Brain microvascular endothelial cell (primary cell): ENCODE results near the gene DMRTB1.

Experiments used
- DNase-seq: peaks from one replicate; pipeline ENCODE4 v3.0.0-alpha.2; 2020
- H3K27ac ChIP-seq: fragments of 250-450 bp; sonication (Bioruptor Pico); 2 replicates; pipeline ENCODE4 v1.5.1; 2020; ENCODE audit warnings: mild to moderate bottlenecking, moderate library complexity
- H3K27me3 ChIP-seq: fragments of 250-450 bp; sonication (Bioruptor Pico); replicated peaks from 2 replicates; pipeline ENCODE4 v1.5.1; 2020; ENCODE audit warnings: mild to moderate bottlenecking
- H3K36me3 ChIP-seq: fragments of 250-450 bp; sonication (Bioruptor Pico); replicated peaks from 2 replicates; pipeline ENCODE4 v1.5.1; 2020; ENCODE audit warnings: mild to moderate bottlenecking
- H3K4me3 ChIP-seq: 2 replicates; pipeline ENCODE4 v1.5.1; 2011; ENCODE audit warnings: low read depth, mild to moderate bottlenecking, control low read depth, low read length, moderate library complexity
- in situ Hi-C: cut with HindIII; loops from 2 replicates; pipeline ENCODE4 v1.10.0; 2017; ENCODE audit warnings: low sequenced_read_pairs, low pct_ligation_motif_present
- TF ChIP-seq, protein P1 (sequence below): IDR thresholded peaks from 2 replicates; pipeline ENCODE4 v1.5.1; 2011; ENCODE audit warnings: low read depth, mild to moderate bottlenecking, moderate library complexity, low read length, control low read depth, inconsistent platforms; ENCODE audit errors: missing control alignments

DMRTB1 gene

DNA sequence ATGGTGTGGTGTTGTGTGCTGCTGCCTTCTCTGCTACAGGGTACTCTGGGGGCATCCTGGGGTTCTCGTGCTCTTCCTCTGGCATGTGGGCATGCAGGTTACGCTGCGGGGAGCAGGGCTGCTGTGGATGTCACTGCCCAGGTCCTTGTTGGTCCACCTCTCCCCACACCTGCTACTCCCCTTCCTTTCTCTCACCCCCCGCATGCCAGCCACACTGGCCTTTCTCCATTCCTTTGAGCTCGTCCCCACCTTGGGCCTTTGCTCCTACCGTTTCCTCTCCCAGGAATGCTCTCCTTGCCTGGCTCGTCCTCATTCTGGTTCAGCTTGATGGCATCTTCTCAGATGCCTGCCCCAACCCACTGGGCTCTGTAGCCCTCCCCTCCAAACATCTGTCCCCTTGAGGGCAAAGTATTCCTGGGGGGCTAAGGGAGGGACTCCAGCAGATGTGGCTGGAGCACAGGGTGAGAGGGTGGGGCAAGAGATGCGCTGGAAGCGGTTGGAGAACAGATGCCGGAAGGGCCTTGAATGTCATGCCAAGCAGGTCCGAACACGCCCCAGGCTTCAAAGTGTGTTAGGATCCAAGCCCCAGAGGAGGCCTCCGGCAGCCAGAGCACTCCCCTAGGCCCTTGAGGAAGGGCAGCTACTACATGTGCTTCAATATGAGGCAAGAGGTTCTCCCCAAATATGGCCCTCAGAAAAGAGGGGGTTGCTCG, 23.4 kb downstream of the DMRTB1 start:
- Histone ChIP-seq H3K36me3 (no peaks in the 10 kb centered on the region), H3K27me3 (peaks cover 17% of the 10 kb centered on the region), H3K4me3 (no peak overlapping the region), H3K27ac (no peak overlapping the region)
- TF ChIP-seq, protein P1, sequence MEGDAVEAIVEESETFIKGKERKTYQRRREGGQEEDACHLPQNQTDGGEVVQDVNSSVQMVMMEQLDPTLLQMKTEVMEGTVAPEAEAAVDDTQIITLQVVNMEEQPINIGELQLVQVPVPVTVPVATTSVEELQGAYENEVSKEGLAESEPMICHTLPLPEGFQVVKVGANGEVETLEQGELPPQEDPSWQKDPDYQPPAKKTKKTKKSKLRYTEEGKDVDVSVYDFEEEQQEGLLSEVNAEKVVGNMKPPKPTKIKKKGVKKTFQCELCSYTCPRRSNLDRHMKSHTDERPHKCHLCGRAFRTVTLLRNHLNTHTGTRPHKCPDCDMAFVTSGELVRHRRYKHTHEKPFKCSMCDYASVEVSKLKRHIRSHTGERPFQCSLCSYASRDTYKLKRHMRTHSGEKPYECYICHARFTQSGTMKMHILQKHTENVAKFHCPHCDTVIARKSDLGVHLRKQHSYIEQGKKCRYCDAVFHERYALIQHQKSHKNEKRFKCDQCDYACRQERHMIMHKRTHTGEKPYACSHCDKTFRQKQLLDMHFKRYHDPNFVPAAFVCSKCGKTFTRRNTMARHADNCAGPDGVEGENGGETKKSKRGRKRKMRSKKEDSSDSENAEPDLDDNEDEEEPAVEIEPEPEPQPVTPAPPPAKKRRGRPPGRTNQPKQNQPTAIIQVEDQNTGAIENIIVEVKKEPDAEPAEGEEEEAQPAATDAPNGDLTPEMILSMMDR = no peak
- in situ Hi-C loops = loop anchor here (10.0 kb wide), 1 partner anchor 252 kb away; the partner anchor contains the start of gene GLIS1
- DNase-seq = no peak

DNA sequence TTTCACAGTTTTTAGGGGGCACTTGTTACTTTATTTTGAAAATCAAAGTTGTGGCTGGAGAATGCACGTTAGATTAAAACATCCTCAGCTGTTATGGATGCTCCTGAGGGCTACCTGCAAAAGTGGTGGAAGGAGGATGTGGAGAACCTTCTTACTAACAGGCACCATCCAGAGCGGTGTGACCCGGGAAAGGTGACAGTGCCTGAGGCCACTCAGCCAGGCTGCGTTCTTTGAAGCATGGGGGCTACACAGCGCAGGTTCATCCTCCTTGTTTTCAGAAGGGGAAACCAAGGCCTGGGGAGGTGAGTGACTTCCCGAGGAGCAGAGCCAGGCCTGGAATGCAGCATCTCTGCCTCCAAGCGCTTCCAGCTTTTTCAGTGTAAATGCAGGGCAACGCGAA, 24.0 kb downstream of the DMRTB1 start:
- no peak overlapping the region for H3K4me3 ChIP-seq
- in situ Hi-C loops = loop anchor here (10.0 kb wide), 1 partner anchor 252 kb away; the partner anchor contains the start of gene GLIS1
- no peak for DNase-seq
- no peaks in the 10 kb centered on the region for H3K36me3 ChIP-seq
- H3K27ac ChIP-seq = no peak overlapping the region
- TF ChIP-seq, protein P1 = no peak
- H3K27me3 ChIP-seq = peaks cover 19% of the 10 kb centered on the region

DNA sequence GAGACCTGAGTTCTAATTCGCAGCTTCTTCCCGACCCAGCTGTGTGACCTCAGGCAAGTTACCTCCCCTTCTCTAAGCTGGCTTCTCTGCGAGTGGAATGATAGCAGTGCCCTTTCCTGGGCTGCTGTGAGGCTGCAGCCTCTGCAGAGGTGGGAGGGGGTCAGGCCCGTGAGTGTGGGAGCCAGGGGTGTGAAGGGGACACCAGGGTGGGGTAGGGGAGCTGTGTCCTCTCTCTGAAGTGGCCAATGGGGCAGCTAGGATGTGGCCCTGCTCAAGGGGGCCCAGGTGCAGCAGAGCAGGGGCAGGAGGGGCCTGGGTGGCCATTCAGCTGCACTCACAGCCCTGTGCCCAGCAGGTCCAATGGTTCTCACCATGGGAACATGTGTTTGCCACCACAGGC, 24.5 kb downstream of the DMRTB1 start:
- no peak overlapping the region for H3K4me3 ChIP-seq
- H3K27me3 ChIP-seq = peaks cover 19% of the 10 kb centered on the region
- DNase-seq = no peak
- TF ChIP-seq, protein P1 = no peak
- in situ Hi-C loops = loop anchor here (10.0 kb wide), 1 partner anchor 251 kb away; the partner anchor contains the start of gene GLIS1
- H3K27ac ChIP-seq = no peak overlapping the region
- no peaks in the 10 kb centered on the region for H3K36me3 ChIP-seq

DNA sequence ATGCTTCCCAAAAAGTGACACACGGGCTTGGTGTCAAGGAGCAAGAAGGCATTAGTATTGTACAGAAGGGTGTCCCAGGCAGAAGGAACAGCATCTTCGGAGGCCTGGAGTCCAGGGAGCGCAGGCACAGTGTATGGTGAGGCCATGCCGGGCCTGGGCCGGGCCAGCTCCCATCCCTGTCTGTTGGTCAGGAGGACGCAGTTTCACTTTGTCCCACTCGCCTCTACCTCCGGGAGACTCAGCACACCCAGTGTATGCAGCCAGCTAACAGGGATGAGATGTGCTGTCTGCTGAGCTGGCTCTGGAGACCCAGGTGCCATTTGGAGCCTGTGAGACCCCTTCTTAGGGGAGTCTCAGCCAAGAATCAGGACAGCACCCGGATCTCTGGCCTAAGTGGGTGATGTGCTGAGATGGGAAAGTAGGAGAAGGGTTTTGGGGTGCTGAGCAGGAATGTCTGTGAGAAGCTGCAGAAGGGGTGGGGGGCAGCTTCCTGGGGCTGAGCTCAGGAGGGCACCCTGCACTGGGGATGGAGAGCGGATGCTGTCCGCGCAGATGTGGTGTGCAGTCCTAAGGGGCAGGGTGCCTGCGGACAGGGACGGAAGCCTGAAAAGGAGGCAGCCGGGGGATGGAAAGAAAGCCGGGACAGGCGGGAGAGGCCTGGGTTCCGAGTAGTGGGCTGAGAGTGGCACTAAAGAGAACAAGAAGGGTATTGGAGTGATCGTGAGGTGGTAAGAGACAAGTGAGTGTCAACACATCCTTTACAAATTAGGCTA, 25.7 kb downstream of the DMRTB1 start:
- in situ Hi-C loops = loop anchor here (10.0 kb wide), 1 partner anchor 250 kb away; the partner anchor contains the start of gene GLIS1
- Histone ChIP-seq H3K27ac (no peak overlapping the region), H3K27me3 (peaks cover 17% of the 10 kb centered on the region), H3K36me3 (no peaks in the 10 kb centered on the region), H3K4me3 (no peak overlapping the region)
- no peak for DNase-seq
- TF ChIP-seq, protein P1 = no peak

DNA sequence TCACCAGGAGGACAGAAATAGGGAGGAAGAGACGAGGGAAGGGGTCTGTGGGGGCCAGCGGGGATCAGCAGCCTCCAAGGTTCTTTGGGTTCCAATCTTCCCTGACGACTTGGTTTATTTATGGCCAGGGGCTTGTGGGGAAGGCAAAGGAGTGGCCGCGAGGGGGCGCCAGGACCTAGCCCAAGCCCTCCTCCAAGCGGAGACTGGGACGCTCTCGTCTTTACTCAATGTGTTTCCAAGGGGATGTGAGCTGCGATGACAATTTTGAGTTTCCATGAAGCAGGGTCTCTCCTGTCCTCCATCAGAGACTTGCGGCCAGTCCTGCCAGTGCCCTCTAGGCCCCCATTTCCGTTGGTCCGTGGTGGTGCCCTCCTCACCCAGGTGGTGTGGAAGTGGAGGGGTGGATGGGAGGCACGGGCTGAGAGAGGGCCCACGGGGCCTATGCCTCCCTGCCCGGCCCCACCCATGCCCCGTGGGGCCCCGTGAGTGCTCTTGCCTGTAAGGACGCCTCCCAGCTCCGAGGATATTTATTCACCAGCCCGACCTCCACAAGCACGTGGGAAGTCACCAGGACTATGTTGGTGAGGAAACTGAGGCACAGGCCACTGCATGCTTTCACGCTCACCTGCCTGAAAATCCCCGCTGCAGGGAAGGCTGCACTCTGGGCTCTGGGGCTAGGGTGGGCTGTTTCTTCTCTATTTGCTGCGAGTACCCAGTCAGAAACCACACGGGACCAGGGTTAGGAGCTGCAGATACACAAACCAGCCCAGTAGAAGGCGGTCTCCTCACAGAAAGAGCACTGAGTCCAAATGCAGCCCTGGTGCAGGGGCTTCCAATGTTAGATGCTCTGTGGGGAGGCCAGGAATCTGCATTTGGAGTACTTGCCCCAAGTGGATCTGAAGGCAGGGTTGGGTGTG, 26.5 kb downstream of the DMRTB1 start:
- H3K27me3 ChIP-seq = peaks cover 13% of the 10 kb centered on the region
- H3K27ac ChIP-seq = no peak overlapping the region
- TF ChIP-seq, protein P1 = peak; percentile 94
- no peaks in the 10 kb centered on the region for H3K36me3 ChIP-seq
- in situ Hi-C loops = loop anchor here (10.0 kb wide), 1 partner anchor 249 kb away; the partner anchor contains the start of gene GLIS1
- H3K4me3 ChIP-seq = no peak overlapping the region
- DNase-seq = peak; percentile 80
